ENCODE measurements around the gene RTBDN. TPM values are rescaled to one million over a fixed set of nuclear protein-coding genes. Genes with fewer than 3 reads are reported as not detected.
A peak's percentile ranks its signal among the peaks of the same experiment; 100 is the strongest.

The RTBDN gene
- total and polyA plus RNA-seq, 2 of the 8 experiments (the other 6 are each of a cell fraction or from before 2014, with no cell fraction given): 4.0 to 4.8 TPM

GRCh38 chr19:12840091-12841079, 6.0 kb upstream of the RTBDN start (continued):
- TF ChIP-seq MAFK (IDR thresholded peaks at IDR 0.05; ENCODE audit: low read depth, low read length) (peak; percentile 3; the same call in 1 of the 2 replicates), SP1 (IDR thresholded peaks at IDR 0.05; ENCODE audit: low read depth, low read length) (peak; percentile 77; the same call in 1 of the 2 replicates), BACH1 (IDR thresholded peaks at IDR 0.05; ENCODE audit: low read length) (peak; percentile 56; the same call in 1 of the 2 replicates)

Measured in H1 (cell line).